MCF 10A (cell line): ENCODE measurements around the gene NPC1. TPM values are rescaled to one million over a fixed set of nuclear protein-coding genes. Genes with fewer than 3 reads are reported as not detected.
A peak's percentile ranks its signal among the peaks of the same experiment; 100 is the strongest.

ENCODE experiments used
- BruUV-seq: library from RNA; stranded (reverse); fragments of 400-500 nt; replicated peaks from 2 replicates; lab custom pipeline; 2021; lab: Mats Ljungman, UMichigan
- CTCF ChIA-PET: fragments of 300-600 bp; sonication (Branson Sonifier 250); formaldehyde crosslinking; extraction: SDS; loops from one replicate; lab custom pipeline; 2021; ENCODE audit warnings: antibody characterized with exemption, inconsistent platforms; lab: Yijun Ruan, JAX
- POLR2A ChIA-PET: fragments of 300-600, 350-650 bp; sonication (Branson Sonifier 250); formaldehyde crosslinking; extraction: SDS; loops from one replicate; lab custom pipeline; 2020; ENCODE audit warnings: antibody characterized with exemption, inconsistent platforms; lab: Yijun Ruan, JAX
- DNase-seq: peaks from one replicate; pipeline ENCODE4 v3.0.0-alpha.2; 2018; ENCODE audit not compliant: unreplicated experiment
- H3K27ac Mint-ChIP-seq: one replicate; pipeline ENCODE4 v1.8.0; 2022; ENCODE audit warnings: mild to moderate bottlenecking, low read depth, mixed read lengths; ENCODE audit not compliant: unreplicated experiment
- H3K27me3 Mint-ChIP-seq: one replicate; pipeline ENCODE4 v1.8.0; 2022; ENCODE audit warnings: mixed read lengths; ENCODE audit not compliant: insufficient read depth, unreplicated experiment
- H3K36me3 Mint-ChIP-seq: one replicate; pipeline ENCODE4 v1.8.0; 2022; ENCODE audit warnings: mild to moderate bottlenecking, moderate library complexity, mixed read lengths; ENCODE audit not compliant: insufficient read depth, unreplicated experiment
- H3K4me1 Mint-ChIP-seq: one replicate; pipeline ENCODE4 v1.8.0; 2022; ENCODE audit warnings: mixed read lengths; ENCODE audit not compliant: insufficient read depth, unreplicated experiment
- H3K4me3 Mint-ChIP-seq: one replicate; pipeline ENCODE4 v1.8.0; 2022; ENCODE audit warnings: mild to moderate bottlenecking, moderate library complexity, mixed read lengths; ENCODE audit not compliant: unreplicated experiment
- H3K9me3 Mint-ChIP-seq: one replicate; pipeline ENCODE4 v1.8.0; 2022; ENCODE audit warnings: mixed read lengths; ENCODE audit not compliant: unreplicated experiment
- intact Hi-C: fragments of 100-400 bp; cut with micrococcal nuclease; formaldehyde crosslinking; loops from 2 replicates; pipeline ENCODE4 v1.14.1; 2022
- total RNA-seq: library from RNA; stranded (reverse); gene quantifications from 2 replicates; pipeline ENCODE4 v1.2.3, GENCODE V29; 2022
- TF ChIP-seq, protein P1 (sequence below): fragments of 200-600 bp; IDR thresholded peaks from one replicate; pipeline ENCODE4 v1.8.0; 2022; ENCODE audit warnings: antibody characterized with exemption, mild to moderate bottlenecking; ENCODE audit not compliant: unreplicated experiment

The NPC1 gene
- total RNA-seq, 1 experiment from 2014 or later: 60.4 TPM

- ChIA-PET POLR2A (interaction anchor here (1.0 to 3.9 kb wide), 8 partner anchors 11 to 473 kb away, joined by 3 to 27 read pairs (median 3); partner anchors contain the start of gene RIOK3), CTCF (interaction anchor here (0.6 to 3.2 kb wide), 11 partner anchors 11 to 883 kb away, joined by 3 to 25 read pairs (median 3); no protein-coding TSS in a partner anchor)
- H3K4me3 Mint-ChIP-seq: peak overlapping the region; percentile 81
- intact Hi-C loops: no loop called here
- H3K9me3 Mint-ChIP-seq: no peaks in the 10 kb centered on the region
- peak overlapping the region; percentile 88 for H3K27ac Mint-ChIP-seq
- no peak for DNase-seq
- no TSS peak for BruUV-seq
- H3K27me3 Mint-ChIP-seq: no peaks in the 10 kb centered on the region
- H3K36me3 Mint-ChIP-seq: peaks cover 33% of the 10 kb centered on the region
- peaks cover 12% of the 10 kb centered on the region for H3K4me1 Mint-ChIP-seq
- TF ChIP-seq, protein P1, sequence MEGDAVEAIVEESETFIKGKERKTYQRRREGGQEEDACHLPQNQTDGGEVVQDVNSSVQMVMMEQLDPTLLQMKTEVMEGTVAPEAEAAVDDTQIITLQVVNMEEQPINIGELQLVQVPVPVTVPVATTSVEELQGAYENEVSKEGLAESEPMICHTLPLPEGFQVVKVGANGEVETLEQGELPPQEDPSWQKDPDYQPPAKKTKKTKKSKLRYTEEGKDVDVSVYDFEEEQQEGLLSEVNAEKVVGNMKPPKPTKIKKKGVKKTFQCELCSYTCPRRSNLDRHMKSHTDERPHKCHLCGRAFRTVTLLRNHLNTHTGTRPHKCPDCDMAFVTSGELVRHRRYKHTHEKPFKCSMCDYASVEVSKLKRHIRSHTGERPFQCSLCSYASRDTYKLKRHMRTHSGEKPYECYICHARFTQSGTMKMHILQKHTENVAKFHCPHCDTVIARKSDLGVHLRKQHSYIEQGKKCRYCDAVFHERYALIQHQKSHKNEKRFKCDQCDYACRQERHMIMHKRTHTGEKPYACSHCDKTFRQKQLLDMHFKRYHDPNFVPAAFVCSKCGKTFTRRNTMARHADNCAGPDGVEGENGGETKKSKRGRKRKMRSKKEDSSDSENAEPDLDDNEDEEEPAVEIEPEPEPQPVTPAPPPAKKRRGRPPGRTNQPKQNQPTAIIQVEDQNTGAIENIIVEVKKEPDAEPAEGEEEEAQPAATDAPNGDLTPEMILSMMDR: no peak
Observed at GRCh38 chr18:23504720-23505119, 81.6 kb downstream of the NPC1 start.

- DNase-seq: peak; percentile 16
- H3K27me3 Mint-ChIP-seq: no peaks in the 10 kb centered on the region
- H3K4me3 Mint-ChIP-seq: peak overlapping the region; percentile 81
- no peaks in the 10 kb centered on the region for H3K9me3 Mint-ChIP-seq
- TF ChIP-seq, protein P1: no peak
- no TSS peak for BruUV-seq
- ChIA-PET CTCF (interaction anchor here (0.7 to 3.2 kb wide), 3 partner anchors 12 to 47 kb away, joined by 3 to 25 read pairs (median 3); no protein-coding TSS in a partner anchor), POLR2A (interaction anchor here (0.6 to 3.9 kb wide), 12 partner anchors 10 to 473 kb away, joined by 3 to 27 read pairs (median 3); partner anchors contain the start of genes NPC1 and RIOK3)
- H3K36me3 Mint-ChIP-seq: peaks cover 25% of the 10 kb centered on the region
- intact Hi-C loops: no loop called here
- H3K4me1 Mint-ChIP-seq: peaks cover 12% of the 10 kb centered on the region
- peak overlapping the region; percentile 88 for H3K27ac Mint-ChIP-seq
Observed at GRCh38 chr18:23503963-23504344, 82.4 kb downstream of the NPC1 start.

DNA sequence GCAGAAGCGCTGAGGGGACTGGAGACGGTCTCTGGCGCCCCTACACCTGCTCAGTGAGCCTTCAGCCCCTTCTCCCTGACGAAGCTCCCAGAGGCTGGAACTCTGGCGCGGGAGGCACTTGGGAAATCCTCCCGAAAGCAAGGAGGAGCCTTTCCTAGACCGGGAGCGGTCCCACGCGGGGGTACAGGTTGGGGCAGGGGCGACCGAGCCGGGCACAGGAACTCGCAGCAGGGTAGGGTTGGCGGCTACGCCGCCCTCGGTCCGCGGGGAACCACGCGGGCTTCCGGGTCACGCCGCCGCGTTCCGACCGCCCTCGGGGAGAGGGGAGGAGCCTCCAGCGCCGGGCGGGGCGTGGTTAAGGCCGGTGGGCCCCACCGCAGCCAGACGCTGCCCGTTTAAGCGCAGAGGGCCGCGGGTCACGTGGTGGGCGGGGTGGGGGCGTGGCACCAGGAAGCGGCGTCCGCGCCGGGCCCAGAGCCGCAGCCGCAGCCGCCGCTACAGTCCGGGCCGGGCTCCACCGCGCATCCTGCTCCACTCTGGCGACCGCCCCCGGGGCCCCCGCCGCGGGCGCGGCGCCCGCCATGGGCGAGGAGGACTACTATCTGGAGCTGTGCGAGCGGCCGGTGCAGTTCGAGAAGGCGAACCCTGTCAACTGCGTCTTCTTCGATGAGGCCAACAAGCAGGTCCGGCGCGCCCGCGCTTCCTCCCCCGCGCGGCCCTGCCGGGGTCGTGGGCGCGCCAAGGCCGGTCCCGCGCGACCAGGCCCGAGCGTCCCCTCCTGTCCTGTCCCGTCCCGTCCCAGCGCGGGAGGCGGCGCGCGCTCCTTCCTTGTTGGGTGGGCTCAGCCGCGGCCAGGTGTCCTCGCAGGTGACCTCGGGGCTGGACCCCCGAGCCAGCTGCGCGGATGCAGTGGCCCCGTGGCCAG is 83.0 kb downstream of the NPC1 start, which contains the start of gene RMC1:
Gene RMC1 (plus strand): TSS at position 474 of the 925 bp plus-strand sequence. CDS start 108 bp downstream, at position 582.
- peaks cover 18% of the 10 kb centered on the region for H3K36me3 Mint-ChIP-seq
- DNase-seq: peak; percentile 91
- BruUV-seq: no TSS peak
- H3K4me3 Mint-ChIP-seq: peak within 1 kb of the TSS; percentile 81
- H3K4me1 Mint-ChIP-seq: peaks cover 12% of the 10 kb centered on the region
- no peaks in the 10 kb centered on the region for H3K9me3 Mint-ChIP-seq
- TF ChIP-seq, protein P1: no peak
- intact Hi-C loops: no loop called here
- no peaks in the 10 kb centered on the region for H3K27me3 Mint-ChIP-seq
- POLR2A ChIA-PET: interaction anchor here (0.6 to 3.9 kb wide), 21 partner anchors 9 to 387 kb away, joined by 3 to 27 read pairs (median 4); partner anchors contain the start of genes NPC1 and RIOK3
- H3K27ac Mint-ChIP-seq: peak within 1 kb of the TSS; percentile 92
- CTCF ChIA-PET: interaction anchor here (0.5 to 3.2 kb wide), 6 partner anchors 12 to 1669 kb away, joined by 3 to 25 read pairs (median 4); no protein-coding TSS in a partner anchor
